Cardiac atrium fibroblast (primary cell): ENCODE data around the gene CAMSAP2. TPM values are rescaled to one million over a fixed set of nuclear protein-coding genes. Genes with fewer than 3 reads are reported as not detected.

ENCODE experiments used
- total RNA-seq: library from RNA; depleted of rRNA; stranded (reverse); fragments of >200 nt; gene quantifications from 2 replicates; pipeline ENCODE4 v1.2.3, GENCODE V29; 2015

Gene CAMSAP2
- 16.0 and 17.1 TPM in 2 replicates for total RNA-seq

GRCh38 chr1:200738327-200738948 lies at the start of gene CAMSAP2:
TSS of gene CAMSAP2 (plus strand) at chr1:200738893. CDS start at chr1:200739828, 935 bp downstream.

GRCh38 chr1:200872446-200873115 lies 133.9 kb downstream of the CAMSAP2 start, which contains the start of gene GPR25:
TSS of gene GPR25 (plus strand) at chr1:200872981. CDS start at chr1:200873038, 57 bp downstream.

GRCh38 chr1:200894712-200895442 lies 156.2 kb downstream of the CAMSAP2 start, which contains the start of gene INAVA:
TSS of gene INAVA (plus strand) at chr1:200894900. CDS start at chr1:200898401, 3,501 bp downstream.

Other genes starting within 250 kb of the CAMSAP2 start
- 2.8 and 2.9 TPM in 2 replicates for gene KIF14, start 118.1 kb upstream of the CAMSAP2 start, total RNA-seq
- 11.0 and 13.0 TPM in 2 replicates for gene DDX59, start 69.0 kb upstream of the CAMSAP2 start, total RNA-seq
- not detected in 2 replicates for gene GPR25, start 134.1 kb downstream of the CAMSAP2 start, total RNA-seq
- gene INAVA, start 156.0 kb downstream of the CAMSAP2 start, total RNA-seq, result not detected in 2 replicates